HUES48 (cell line): ENCODE measurements around the gene SPRR5.

ENCODE experiments used
- H3K27ac ChIP-seq: one replicate; pipeline ENCODE4 v1.7.0; 2013; ENCODE audit warnings: low read depth, low read length, inconsistent platforms
- H3K27me3 ChIP-seq: 2 replicates; pipeline ENCODE4 v1.6.1; 2013; ENCODE audit warnings: mild to moderate bottlenecking, low read length; ENCODE audit not compliant: control insufficient read depth, insufficient read depth
- H3K36me3 ChIP-seq: 2 replicates; pipeline ENCODE4 v1.6.1; 2013; ENCODE audit warnings: low read length; ENCODE audit not compliant: control insufficient read depth, insufficient read depth
- H3K4me1 ChIP-seq: 2 replicates; pipeline ENCODE4 v1.6.1; 2013; ENCODE audit warnings: mild to moderate bottlenecking, low read length; ENCODE audit not compliant: control insufficient read depth, insufficient read depth
- H3K4me3 ChIP-seq: 2 replicates; pipeline ENCODE4 v1.5.1; 2013; ENCODE audit warnings: mild to moderate bottlenecking, low read depth, low read length
- H3K9ac ChIP-seq: 2 replicates; pipeline ENCODE4 v1.6.1; 2013; ENCODE audit warnings: mild to moderate bottlenecking, low read depth, low read length, moderate library complexity
- H3K9me3 ChIP-seq: 2 replicates; pipeline ENCODE4 v1.6.1; 2013; ENCODE audit warnings: low read length; ENCODE audit not compliant: control insufficient read depth, insufficient read depth

Gene SPRR5

GRCh38 chr1:152965853-152966252, 18.8 kb downstream of the SPRR5 start:
- no peaks in the 10 kb centered on the region for H3K4me1 ChIP-seq
- no peaks in the 10 kb centered on the region; the same call in 1 of the 2 replicates for H3K9me3 ChIP-seq
- H3K4me3 ChIP-seq, result no peak overlapping the region
- no peaks in the 10 kb centered on the region for H3K27me3 ChIP-seq
- no peak overlapping the region for H3K27ac ChIP-seq
- no peak overlapping the region for H3K9ac ChIP-seq
- no peaks in the 10 kb centered on the region for H3K36me3 ChIP-seq

GRCh38 chr1:152967201-152967600, 20.2 kb downstream of the SPRR5 start:
- Histone ChIP-seq H3K9me3 (no peaks in the 10 kb centered on the region; the same call in 1 of the 2 replicates), H3K4me1 (no peaks in the 10 kb centered on the region), H3K9ac (no peak overlapping the region), H3K27me3 (no peaks in the 10 kb centered on the region), H3K4me3 (no peak overlapping the region), H3K27ac (no peak overlapping the region), H3K36me3 (no peaks in the 10 kb centered on the region)

GRCh38 chr1:152968248-152968647, 21.2 kb downstream of the SPRR5 start:
- Histone ChIP-seq H3K36me3 (no peaks in the 10 kb centered on the region), H3K9me3 (no peaks in the 10 kb centered on the region; the same call in 1 of the 2 replicates), H3K4me1 (no peaks in the 10 kb centered on the region), H3K27me3 (no peaks in the 10 kb centered on the region), H3K4me3 (no peak overlapping the region), H3K27ac (no peak overlapping the region), H3K9ac (no peak overlapping the region)

GRCh38 chr1:152969036-152969435, 22.0 kb downstream of the SPRR5 start:
- H3K4me1 ChIP-seq, result no peaks in the 10 kb centered on the region
- no peak overlapping the region for H3K9ac ChIP-seq
- H3K27ac ChIP-seq, result no peak overlapping the region
- no peak overlapping the region for H3K4me3 ChIP-seq
- H3K36me3 ChIP-seq, result no peaks in the 10 kb centered on the region
- H3K27me3 ChIP-seq, result no peaks in the 10 kb centered on the region
- no peaks in the 10 kb centered on the region; the same call in 1 of the 2 replicates for H3K9me3 ChIP-seq

GRCh38 chr1:152970495-152970894, 23.5 kb downstream of the SPRR5 start, which contains the start of gene SPRR4:
TSS of gene SPRR4 (plus strand) at chr1:152970648. CDS start at chr1:152971891, 1,243 bp downstream.
- Histone ChIP-seq H3K9me3 (no peaks in the 10 kb centered on the region; the same call in 1 of the 2 replicates), H3K36me3 (no peaks in the 10 kb centered on the region), H3K4me1 (no peaks in the 10 kb centered on the region), H3K27ac (no peak within 1 kb of the TSS), H3K9ac (no peak within 1 kb of the TSS), H3K4me3 (no peak within 1 kb of the TSS), H3K27me3 (no peaks in the 10 kb centered on the region)

- Histone ChIP-seq H3K9me3 (no peaks in the 10 kb centered on the region; the same call in 1 of the 2 replicates), H3K27ac (no peak overlapping the region), H3K4me1 (no peaks in the 10 kb centered on the region), H3K36me3 (no peaks in the 10 kb centered on the region), H3K27me3 (no peaks in the 10 kb centered on the region; the same call in 1 of the 2 replicates), H3K9ac (no peak overlapping the region), H3K4me3 (no peak overlapping the region)
These were observed 25.3 kb downstream of the SPRR5 start for GRCh38 chr1:152972196-152972886.

GRCh38 chr1:152976688-152977087, 29.7 kb downstream of the SPRR5 start:
- H3K4me1 ChIP-seq, result no peaks in the 10 kb centered on the region
- H3K36me3 ChIP-seq, result no peaks in the 10 kb centered on the region
- peaks cover 2% of the 10 kb centered on the region; the same call in 1 of the 2 replicates for H3K27me3 ChIP-seq
- no peak overlapping the region for H3K4me3 ChIP-seq
- H3K9ac ChIP-seq, result no peak overlapping the region
- no peak overlapping the region for H3K27ac ChIP-seq
- H3K9me3 ChIP-seq, result no peaks in the 10 kb centered on the region; the same call in 1 of the 2 replicates

- Histone ChIP-seq H3K9me3 (no peaks in the 10 kb centered on the region; the same call in 1 of the 2 replicates), H3K36me3 (no peaks in the 10 kb centered on the region), H3K4me3 (no peak overlapping the region), H3K9ac (no peak overlapping the region), H3K27ac (no peak overlapping the region), H3K4me1 (no peaks in the 10 kb centered on the region), H3K27me3 (peaks cover 2% of the 10 kb centered on the region; the same call in 1 of the 2 replicates)
These were observed 30.6 kb downstream of the SPRR5 start for GRCh38 chr1:152977614-152978013.

- Histone ChIP-seq H3K27me3 (peaks cover 2% of the 10 kb centered on the region; the same call in 1 of the 2 replicates), H3K4me3 (no peak overlapping the region), H3K9me3 (no peaks in the 10 kb centered on the region; the same call in 1 of the 2 replicates), H3K36me3 (no peaks in the 10 kb centered on the region), H3K27ac (no peak overlapping the region), H3K4me1 (no peaks in the 10 kb centered on the region), H3K9ac (no peak overlapping the region)
These were observed 33.7 kb downstream of the SPRR5 start for GRCh38 chr1:152980676-152981075.

- Histone ChIP-seq H3K9me3 (no peaks in the 10 kb centered on the region; the same call in 1 of the 2 replicates), H3K27ac (no peak overlapping the region), H3K9ac (no peak overlapping the region), H3K4me1 (no peaks in the 10 kb centered on the region), H3K36me3 (no peaks in the 10 kb centered on the region), H3K4me3 (no peak overlapping the region), H3K27me3 (peaks cover 2% of the 10 kb centered on the region; the same call in 1 of the 2 replicates)
These were observed 34.3 kb downstream of the SPRR5 start for GRCh38 chr1:152981146-152981871.

GRCh38 chr1:152982076-152982475, 35.1 kb downstream of the SPRR5 start:
- Histone ChIP-seq H3K4me1 (no peaks in the 10 kb centered on the region), H3K9ac (no peak overlapping the region), H3K4me3 (no peak overlapping the region), H3K27me3 (peaks cover 2% of the 10 kb centered on the region; the same call in 1 of the 2 replicates), H3K36me3 (no peaks in the 10 kb centered on the region), H3K27ac (no peak overlapping the region), H3K9me3 (no peaks in the 10 kb centered on the region; the same call in 1 of the 2 replicates)
